Right renal cortex interstitium (tissue), 3 donors: Measurements from ENCODE around the gene IFT25. TPM values are rescaled to one million over a fixed set of nuclear protein-coding genes. Genes with fewer than 3 reads are reported as not detected.
"Not testable (repeated sequence)": the region's sequence is repeated elsewhere in the genome, so short reads cannot be mapped to it uniquely, and the experiment has no call there.

Experiments used
- DNase-seq, 3 donors: peaks; one replicate each; pipeline ENCODE4 v3.0.0-alpha.2; 2013; ENCODE audit warnings: low read depth in 3 of 3, low spot score in 2 of 3
- polyA plus RNA-seq, 3 donors: library from polyadenylated mRNA; unstranded; fragments of 120-200 nt; gene quantifications; one replicate each; pipeline ENCODE4 v1.2.1, GENCODE V29; 2013; ENCODE audit not compliant: insufficient read length in 3 of 3

IFT25 gene
- polyA plus RNA-seq, 3 donors = 46.7 to 48.4 (median 47.4) TPM

DNA sequence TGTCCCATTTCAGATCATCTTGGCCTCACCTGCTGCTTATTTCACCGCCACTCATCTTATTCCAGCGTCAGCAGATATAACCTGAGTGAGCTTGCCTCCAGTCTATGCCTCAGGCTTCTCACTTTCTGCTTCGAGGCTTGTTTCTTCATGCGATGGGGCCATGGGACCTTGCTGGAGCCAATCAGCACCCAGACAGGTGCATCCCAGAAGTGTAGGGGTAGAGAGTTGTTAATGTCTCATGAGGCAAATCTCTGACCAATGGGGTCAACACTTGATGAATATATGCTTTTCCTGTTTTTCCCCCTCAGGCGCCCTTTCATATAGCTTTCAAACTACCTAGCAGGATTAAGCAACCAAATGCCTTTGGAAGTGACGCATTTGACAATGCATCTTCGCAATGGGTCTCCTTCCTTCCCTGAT is 55.0 kb downstream of the IFT25 start:
- DNase-seq = no peak

DNA sequence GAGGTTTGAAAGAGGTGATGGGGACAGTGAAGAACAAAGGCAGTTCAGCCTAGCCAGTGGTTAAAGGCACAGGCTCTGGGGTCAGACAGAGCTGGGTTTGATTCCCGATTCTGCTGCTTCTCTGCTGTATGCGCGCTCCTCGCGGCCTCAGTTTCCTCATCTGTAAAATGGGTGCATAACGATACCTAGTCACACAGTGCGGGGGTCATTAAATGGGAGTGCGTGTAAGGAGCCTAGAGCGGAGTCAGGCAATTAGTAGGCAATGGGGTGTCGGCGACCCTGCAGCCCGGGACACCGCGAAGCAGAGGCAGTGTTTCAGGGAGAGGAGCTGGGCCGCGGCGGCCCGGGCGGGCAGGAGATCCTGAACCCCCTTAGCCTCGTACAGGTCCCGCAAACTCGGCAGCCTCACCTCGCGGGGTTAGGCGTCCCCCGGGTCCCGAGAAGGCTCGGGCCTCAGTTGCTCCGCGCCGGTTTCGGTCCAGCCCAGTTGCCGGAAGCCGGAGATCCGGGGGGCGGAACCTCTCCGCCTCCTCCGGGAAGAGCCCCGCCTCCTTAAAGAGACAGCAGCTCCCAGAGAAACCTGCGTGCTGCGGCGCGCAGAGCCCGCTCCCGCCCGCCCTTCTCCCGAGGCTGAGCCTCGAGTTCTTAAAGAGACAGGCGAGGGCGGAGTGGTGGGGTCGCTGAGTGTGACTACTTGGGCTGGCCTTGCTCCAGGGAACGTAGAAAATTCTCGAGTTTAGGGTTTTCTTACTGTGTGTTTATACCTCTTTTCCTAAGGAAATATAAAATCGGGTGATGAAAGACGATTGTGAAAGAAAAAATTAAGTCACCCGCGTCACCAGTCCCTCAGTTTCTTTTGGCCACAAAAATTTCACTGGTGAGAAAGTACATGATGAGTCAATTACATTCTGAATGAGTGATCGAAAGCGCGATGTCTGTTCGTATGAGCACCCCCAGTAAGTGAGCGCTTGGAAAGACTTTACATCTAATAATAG is 55.9 kb downstream of the IFT25 start, which contains the start of gene YIPF1:
Gene YIPF1 (minus strand): TSS at position 494 of the 995 bp plus-strand sequence. CDS start 860 bp downstream, outside the sequence.
- peak; percentile 57 to 79 (median 69) for DNase-seq

DNA sequence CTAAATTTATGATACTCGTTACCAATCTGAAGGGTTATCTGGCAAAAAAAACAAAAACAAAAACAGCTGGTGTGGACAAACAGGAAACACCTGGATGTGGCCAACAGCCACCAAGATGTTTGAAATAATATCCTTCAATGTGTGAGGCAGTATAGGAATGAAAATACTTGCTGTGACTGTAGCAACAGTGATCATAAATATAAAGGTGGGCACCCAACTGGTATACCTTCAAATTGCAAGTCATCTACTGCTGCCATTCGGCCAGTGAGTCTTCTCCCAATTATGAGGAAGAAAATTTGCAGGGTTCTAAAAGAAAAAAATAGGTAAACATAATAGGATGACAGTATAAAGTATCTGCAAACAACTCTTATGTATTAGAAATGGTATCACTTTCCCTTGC is 56.8 kb downstream of the IFT25 start:
- no peak for DNase-seq

DNA sequence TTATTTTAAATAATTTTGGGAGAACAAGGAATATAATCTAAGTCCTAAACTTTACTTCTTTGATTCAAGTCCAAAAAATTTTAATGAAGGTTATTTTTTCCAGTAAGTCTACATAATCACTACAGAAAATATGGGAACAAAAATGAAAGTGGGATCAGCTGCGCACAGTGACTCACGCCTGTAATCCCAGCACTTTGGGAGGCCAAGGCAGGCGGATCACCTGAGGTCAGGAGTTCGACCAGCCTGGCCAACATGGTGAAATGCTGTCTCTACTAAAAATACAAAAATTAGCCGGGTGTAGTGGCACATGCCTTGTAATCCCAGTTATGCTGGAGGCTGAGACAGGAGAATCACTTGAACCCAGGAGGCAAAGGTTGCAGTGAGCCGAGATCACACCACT is 61.9 kb downstream of the IFT25 start:
- not testable (repeated sequence) for DNase-seq

DNA sequence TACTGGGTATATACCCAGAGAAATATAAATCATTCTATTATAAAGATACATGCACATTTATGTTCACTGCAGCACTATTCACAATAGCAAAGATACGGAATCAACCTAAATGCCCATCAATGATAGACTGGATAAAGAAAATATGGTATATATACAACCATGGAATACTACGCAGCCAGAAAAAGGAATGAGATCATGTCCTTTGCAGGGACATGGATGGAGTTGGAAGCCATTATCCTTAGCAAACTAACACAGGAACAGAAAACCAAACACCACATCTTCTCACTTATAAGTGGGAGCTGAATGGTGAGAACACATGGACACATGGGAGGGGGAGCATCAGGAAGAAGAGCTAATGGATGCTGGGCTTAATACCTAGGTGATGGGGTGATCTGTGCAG is 63.6 kb downstream of the IFT25 start:
- not testable (repeated sequence) for DNase-seq

DNA sequence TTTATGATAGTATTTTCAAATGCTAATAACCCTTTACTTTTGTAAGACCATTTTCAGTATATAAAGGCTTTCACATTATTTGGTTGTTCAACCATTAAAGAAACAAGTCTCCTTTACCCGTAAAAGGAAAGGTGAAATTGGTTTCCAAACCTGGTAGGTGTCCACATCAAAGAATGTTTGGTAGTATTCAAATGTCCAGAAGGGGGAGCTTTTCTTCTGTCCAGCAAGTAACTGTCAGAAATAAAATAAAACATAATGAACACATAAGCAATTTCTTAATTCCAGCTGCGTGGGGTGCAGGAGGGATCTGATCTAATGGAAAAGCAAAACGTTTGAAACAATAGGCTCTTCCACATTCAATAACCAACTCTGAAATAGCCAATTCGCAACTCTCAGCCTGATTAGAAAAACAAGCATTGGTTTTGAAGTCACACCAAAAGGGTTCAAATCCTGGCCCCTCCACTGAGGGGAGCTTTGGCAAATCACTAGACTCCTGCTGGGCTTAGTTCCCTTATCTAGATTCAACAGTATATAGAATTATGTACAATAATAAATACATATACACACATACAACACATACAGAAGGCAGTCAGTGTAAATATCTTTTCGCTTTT is 66.9 kb downstream of the IFT25 start:
- no peak for DNase-seq

DNA sequence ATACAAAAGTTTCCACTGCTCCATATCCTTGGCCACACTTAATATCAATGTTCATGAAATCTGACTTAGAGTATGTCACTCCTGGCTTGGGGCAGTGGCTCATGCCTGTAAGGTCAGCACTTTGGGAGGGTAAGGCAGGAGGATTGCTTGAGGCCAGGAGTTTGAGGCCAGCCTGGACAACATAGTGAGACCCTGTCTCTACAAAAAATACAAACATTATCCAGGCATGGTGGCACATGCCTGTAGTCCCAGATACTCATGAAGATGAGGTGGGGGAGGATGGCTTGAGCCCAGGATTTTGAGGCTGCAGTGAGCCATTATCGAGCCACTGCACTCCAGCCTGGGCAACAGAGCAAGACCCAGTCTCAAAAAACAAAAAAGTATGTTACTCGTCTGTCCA is 70.3 kb downstream of the IFT25 start:
- DNase-seq = not testable (repeated sequence)

DNA sequence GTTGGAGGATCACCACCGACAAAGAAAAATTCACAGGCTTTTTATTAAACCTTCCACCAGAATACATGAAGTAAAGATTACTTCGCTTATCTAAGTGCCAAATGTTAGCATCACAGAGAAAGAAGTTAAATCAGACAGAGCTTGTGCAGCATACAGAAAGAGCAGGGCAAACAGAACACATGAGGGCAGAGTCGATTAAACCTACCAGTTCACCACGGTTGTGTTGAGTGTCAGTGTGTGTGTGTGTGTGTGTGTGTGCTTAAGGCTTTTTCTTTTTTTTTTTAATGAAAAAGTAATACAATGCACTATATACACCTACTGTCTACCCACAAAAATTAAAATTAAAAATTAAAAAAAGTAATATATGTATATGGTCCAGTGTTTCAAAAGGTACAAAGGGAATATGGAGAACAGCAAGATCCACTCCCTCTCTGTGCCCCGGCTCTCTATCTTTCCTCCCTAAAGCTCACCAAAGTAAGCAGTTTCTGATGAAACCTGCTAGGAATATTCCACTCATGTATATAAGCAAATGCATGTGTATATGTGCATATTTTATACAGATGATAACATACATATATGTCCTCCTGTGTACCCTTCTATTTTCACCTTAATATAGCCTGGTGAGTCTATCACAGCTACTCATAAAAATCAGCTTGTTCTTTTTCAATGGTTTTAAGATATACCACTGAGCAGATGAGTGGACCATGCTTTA is 73.6 kb downstream of the IFT25 start:
- no peak for DNase-seq

Other genes with a start within 250 kb of the IFT25 start
- gene GLIS1, start 206.5 kb downstream of the IFT25 start, polyA plus RNA-seq = 1 to 10 TPM; 1.5 to 1.9 (median 1.7) TPM
- gene NDC1, start 107.4 kb downstream of the IFT25 start, polyA plus RNA-seq = 10 to 100 TPM; 30.7 to 31.7 (median 31.7) TPM
- 10 to 100 TPM; 38.1 to 40.9 (median 40.0) TPM for gene YIPF1, start 55.9 kb downstream of the IFT25 start, polyA plus RNA-seq
- gene DIO1, start 51.5 kb downstream of the IFT25 start, polyA plus RNA-seq = 10 to 100 TPM in 1 of 3 donors, 1 to 10 TPM in 2; 5.6 to 12.2 (median 9.8) TPM
- gene LRRC42, start 651 bp upstream of the IFT25 start, polyA plus RNA-seq = 10 to 100 TPM; 43.7 to 49.9 (median 46.9) TPM
- not detected for gene LDLRAD1, start 72.5 kb upstream of the IFT25 start, polyA plus RNA-seq
- 100 to 1,000 TPM; 414 to 445 (median 423) TPM for gene TMEM59, start 107.5 kb upstream of the IFT25 start, polyA plus RNA-seq
- gene TCEANC2, start 107.9 kb upstream of the IFT25 start, polyA plus RNA-seq = 1 to 10 TPM; 7.8 to 9.1 (median 8.5) TPM
- gene CDCP2, start 207.3 kb upstream of the IFT25 start, polyA plus RNA-seq = not detected